HG02943 (cell line): ENCODE data around the gene BCAR3.
"Not testable (repeated sequence)": the region's sequence is repeated elsewhere in the genome, so short reads cannot be mapped to it uniquely, and the experiment has no call there.

Experiments used
- ATAC-seq: cut with Tn5 transposase; IDR thresholded peaks from one replicate; pipeline ENCODE4 v1.9.1; 2021; ENCODE audit warnings: mild to moderate bottlenecking, low read depth, moderate library complexity; ENCODE audit not compliant: unreplicated experiment

The BCAR3 gene

DNA sequence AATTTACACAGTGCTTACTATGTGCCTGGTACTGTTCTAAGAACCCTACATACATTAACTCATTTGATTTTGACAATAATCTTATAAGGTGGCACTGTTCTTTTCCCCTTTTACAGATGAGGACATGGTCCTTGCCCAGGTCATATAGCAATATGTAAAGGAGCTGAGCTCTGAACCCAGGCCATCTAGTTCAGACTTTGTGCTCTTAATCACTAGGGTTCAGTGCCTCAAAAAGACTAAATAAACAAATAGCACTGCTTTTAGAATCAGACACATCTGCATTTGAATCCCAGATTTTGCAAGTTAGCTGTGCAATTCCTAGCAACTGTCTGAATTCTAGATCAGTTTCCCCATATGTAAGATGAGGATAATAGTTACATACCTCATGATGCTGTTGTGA is 8.7 kb upstream of the BCAR3 start:
- ATAC-seq: no peak

DNA sequence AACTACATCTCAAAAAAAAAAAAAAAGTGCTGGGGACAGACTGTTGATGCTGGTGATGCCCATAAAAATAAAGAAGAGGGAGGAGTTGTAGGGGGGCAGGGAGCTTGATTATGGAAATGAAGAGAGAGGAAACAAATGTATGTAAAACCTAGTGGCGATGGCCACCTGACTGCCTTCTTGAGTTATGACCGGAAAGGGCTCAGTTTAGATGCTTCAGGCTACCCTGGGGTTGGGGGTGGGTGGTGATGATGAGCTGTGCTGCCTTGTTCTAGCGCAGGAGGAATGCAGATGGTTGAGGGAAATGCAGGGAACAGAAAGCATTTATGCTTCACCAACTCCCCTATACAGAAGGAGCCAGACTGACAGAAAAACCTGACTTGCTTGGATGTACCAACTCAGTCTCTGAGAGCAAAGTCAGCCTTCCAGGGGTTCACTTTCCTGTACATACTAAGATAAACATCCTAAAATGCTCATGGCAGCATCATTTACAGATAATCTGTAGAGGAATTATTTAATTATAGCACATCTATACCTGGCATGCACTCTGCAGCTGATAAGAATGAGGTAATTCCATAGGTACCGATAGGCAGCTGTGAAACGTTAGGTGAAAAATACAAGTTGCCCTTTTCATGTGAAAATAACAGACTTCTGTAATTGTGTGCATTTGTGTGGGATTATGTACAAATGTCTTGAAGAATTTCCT is 8.0 kb upstream of the BCAR3 start:
- no peak for ATAC-seq

DNA sequence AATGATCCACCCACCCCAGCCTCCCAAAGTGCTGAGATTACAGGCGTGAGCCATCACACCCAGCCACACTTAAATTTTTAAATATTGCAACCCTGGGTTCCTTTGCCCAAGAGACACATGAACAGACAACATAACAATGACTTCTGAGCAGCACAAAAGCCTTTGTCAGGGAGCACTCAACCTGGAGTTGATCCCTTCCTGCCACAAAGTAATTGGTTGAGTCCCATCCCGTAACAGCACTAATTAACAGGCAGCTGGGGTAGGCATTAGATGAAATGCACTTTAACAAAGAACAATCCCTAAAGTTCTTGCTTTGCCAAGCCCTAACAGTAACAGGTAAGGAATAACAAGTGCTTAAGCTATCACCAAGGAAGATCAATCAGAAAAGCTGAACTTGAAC is 5.9 kb upstream of the BCAR3 start:
- ATAC-seq: no peak

- no peak for ATAC-seq
Observed at GRCh38 chr1:93686504-93687250, 5.0 kb upstream of the BCAR3 start.

GRCh38 chr1:93685918-93686317 is 4.3 kb upstream of the BCAR3 start:
- no peak for ATAC-seq

DNA sequence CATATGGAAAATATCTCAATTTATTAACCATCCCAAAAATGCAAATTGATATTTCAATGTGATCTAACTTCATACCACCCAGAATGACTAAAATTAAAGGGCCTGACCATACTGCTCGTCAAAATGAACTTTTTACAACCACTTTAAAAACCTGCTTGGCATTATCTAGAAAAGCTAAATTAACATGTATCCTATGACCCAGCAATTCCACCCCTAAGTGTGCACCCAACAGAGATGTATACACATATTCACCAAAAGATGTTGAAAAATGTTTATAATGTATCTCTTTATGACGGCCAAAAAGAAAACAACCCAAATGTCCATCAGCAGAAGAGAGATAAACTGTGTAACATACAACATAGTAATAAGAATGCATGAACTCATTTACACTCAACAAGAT is 1.6 kb upstream of the BCAR3 start:
- ATAC-seq: no peak

GRCh38 chr1:93681989-93682412 is 364 bp upstream of the BCAR3 start:
- no peak for ATAC-seq

DNA sequence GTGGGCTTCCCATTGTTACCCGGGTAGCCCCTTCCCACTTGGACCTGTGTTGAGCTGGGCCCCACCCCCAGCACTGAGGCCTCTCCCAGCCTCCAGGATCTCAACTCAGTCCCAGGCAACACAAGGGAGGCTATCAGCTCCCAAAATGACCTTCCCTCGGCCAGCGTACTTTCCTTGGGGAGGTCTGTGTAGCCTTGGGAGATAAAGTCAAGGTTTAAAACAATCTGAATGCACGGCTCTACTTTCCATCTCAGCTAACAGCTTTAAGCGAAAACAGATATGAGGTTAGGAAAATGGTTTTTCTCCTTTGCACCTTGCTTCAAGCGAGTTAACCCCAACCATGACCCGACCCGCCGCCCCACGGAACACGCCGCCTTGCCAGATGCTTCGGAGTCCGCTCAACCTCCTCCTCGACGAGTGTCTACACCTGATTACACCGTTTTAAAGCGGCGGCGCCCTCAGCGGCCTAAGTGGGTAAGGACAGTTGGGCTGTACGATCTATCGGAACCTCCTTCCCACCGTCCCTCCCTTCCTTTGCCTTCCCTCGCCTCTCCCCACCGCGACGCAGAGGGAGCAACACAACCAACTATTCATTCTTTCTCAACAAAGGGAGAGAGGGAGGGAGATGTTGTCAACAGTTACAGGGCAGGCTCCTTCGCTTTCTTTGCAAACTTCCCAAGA is 1.1 kb downstream of the BCAR3 start:
- ATAC-seq: peak; percentile 77

DNA sequence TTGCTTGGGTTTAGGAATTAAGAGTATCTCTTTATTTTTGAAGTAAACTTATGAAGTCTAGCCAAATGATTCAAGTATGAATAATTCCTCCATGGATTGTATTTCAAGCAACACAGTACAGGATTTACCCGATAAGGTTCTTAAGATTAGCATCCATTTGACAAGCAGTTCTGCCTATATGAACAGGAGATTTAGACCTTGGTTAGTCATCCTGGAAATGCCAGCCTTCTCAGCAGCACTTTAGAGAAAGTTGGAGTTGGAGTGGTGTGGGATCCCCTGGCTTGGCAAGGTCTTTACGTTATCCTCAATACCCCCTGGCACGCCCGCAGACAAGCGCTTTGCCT is 1.6 kb downstream of the BCAR3 start:
- no peak for ATAC-seq

- no peak for ATAC-seq
Observed at GRCh38 chr1:93679546-93679945, 2.1 kb downstream of the BCAR3 start.

GRCh38 chr1:93678946-93679480 is 2.6 kb downstream of the BCAR3 start:
- ATAC-seq: no peak

DNA sequence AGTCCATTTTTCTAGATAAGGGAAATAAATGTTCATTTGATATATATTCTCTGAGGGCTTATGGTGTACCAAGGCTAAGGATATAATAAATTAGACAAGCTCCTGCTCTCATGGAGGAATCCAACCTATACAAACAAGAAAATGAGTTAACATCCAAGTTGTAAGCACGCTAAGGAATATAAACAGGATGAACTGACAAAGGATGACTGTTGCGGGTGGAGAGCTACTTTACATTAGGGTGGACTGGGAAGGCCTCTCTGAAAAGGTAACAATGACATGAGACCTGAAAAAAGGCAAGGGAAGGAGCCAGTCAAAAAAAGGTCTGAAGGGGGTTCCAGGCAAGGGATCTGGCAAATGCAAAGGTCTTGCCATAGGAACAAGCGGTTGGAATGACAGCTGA is 3.1 kb downstream of the BCAR3 start:
- ATAC-seq: no peak

- ATAC-seq: no peak
Observed at GRCh38 chr1:93677729-93678128, 3.9 kb downstream of the BCAR3 start.

- no peak for ATAC-seq
Observed at GRCh38 chr1:93676427-93676826, 5.2 kb downstream of the BCAR3 start.

- ATAC-seq: no peak
Observed at GRCh38 chr1:93675931-93676330, 5.7 kb downstream of the BCAR3 start.

DNA sequence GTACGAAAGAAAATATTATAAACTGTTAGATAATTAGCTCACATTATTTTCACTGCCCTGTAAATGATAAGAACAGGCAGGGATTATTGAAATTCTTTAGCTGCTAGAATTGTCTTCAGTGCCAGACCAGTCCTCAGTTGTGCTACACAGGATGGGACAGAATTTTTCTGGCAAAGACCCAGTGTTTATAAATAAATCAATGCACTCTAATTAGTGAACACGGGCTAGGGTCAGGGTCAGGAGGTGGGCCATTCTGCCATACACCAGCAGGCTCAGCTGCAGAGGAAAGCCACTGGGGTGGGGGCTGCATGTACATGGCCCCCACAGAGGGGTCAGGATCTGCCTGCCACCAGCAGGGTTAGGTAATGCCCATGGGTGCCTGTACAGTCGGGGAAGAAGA is 6.4 kb downstream of the BCAR3 start:
- no peak for ATAC-seq

DNA sequence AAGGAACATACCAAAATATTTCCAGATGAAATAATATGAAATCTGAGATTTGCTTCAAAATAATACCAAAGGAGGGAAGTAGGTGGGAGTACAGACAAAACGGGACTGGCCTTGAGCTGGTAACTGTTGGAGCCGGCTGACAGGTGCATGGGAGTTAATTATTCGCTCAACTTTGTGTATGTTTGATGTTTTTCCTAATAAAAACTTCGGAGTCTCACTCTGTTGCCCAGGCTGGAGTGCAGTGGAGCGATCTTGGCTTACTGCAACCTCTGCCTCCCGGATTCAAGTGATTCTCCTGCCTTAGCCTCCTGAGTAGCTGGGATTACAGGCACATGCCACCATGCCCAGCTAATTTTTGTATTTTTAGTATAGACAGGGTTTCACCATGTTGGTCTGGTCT is 7.6 kb downstream of the BCAR3 start:
- ATAC-seq: not testable (repeated sequence)

DNA sequence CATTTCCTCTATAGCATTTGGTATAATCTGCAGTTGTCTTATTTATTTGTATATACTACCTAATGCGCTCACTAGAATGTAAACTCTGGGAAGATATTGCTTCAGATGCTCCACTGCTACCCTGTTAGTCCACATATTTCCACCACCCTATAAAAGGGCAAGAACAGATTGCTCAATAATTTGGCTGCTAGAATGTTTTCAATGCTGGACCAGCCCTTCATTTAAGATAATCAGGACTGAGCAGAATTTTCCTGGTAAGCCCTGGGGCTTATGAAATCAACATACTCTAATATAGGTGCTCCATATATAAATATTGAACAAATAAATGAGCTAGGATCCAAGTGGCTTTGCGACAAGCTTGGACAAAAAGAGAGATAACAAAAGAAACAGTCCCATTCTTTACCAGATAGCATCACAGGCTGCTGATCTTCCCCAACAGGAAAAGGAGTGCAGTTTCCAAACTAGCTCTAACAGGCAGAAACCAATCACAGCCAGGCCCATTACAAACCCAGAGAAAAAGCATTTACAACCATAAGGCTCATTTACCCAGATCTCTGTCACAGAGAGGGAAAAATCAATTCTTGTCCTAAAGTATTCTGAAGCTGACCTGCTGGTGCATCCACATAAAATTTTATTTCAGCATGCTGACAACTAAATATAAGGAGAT is 8.3 kb downstream of the BCAR3 start:
- ATAC-seq: no peak

- ATAC-seq: no peak
Observed at GRCh38 chr1:93672477-93673162, 9.0 kb downstream of the BCAR3 start.

DNA sequence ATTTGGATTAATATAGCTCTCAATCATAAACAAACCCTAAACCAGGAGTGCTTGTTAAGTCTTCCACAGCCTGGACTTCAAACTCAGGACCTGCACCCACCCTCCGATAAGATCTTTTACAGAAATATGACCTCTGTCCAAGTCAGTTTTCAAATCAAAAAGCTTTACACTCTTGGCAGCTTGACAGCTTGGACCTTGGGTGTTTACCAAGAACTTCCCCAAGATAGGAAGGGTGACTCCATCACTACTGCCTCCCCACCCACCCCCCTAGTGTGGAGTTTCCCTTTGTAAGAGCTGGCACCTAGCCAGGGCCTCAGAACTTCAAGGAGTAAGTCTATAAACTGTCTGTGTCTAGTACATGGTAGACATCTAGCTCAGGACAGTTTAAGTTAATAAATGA is 9.6 kb downstream of the BCAR3 start:
- no peak for ATAC-seq
